Stimulated activated CD4-positive, alpha-beta T cell treated with anti-CD3 and anti-CD28 coated beads, Interleukin-2, amount 100 ng/mL, for 24 hours (primary cell): ENCODE measurements around the gene AP1AR.

ENCODE experiments used
- DNase-seq, 2 donors: peaks; one replicate each; pipeline ENCODE4 v3.0.0-alpha.2; 2020

The AP1AR gene

DNA sequence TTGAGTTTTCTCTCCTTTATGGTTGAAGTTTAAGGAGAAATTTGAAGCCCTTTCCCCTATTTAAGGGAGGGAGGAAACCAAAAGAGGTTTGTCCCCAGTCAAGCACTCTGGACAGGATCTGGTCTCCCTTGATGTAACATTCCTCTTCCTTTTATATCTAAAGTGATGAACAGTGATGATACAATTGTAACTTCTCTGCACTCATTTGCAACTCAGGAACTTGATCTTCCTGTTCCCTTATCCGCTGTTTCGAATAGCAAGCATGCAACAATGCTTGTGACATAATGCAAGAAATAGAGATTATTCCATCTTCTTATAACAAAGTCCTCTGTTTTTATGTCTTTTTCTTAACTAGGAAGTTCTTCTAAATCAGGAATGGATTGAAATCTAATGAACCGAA lies 83.9 kb downstream of the AP1AR start:
- DNase-seq = no peak

GRCh38 chr4:112316360-112316759 lies 84.8 kb downstream of the AP1AR start:
- no peak for DNase-seq

- no peak for DNase-seq
These were observed 86.9 kb downstream of the AP1AR start for GRCh38 chr4:112318239-112319142.
